G401 (cell line): ENCODE results near the gene SEPSECS. TPM values are rescaled to one million over a fixed set of nuclear protein-coding genes. Genes with fewer than 3 reads are reported as not detected.
"Not testable (repeated sequence)": the region's sequence is repeated elsewhere in the genome, so short reads cannot be mapped to it uniquely, and the experiment has no call there.

Experiments used
- DNase-seq: peaks from one replicate; pipeline ENCODE4 v3.0.0-alpha.2; 2015; ENCODE audit warnings: low spot score
- in situ Hi-C: cut with HindIII; loops from 2 replicates; pipeline ENCODE4 v1.10.0; 2016; ENCODE audit warnings: low sequenced_read_pairs, mixed read lengths
- total RNA-seq: library from RNA; depleted of rRNA; stranded (reverse); fragments of >200 nt; shearing (Covaris generic); gene quantifications from 2 replicates; pipeline ENCODE4 v1.2.3, GENCODE V29; 2014

The SEPSECS gene
- total RNA-seq, 1 experiment from 2014 or later, result 5.9 TPM

DNA sequence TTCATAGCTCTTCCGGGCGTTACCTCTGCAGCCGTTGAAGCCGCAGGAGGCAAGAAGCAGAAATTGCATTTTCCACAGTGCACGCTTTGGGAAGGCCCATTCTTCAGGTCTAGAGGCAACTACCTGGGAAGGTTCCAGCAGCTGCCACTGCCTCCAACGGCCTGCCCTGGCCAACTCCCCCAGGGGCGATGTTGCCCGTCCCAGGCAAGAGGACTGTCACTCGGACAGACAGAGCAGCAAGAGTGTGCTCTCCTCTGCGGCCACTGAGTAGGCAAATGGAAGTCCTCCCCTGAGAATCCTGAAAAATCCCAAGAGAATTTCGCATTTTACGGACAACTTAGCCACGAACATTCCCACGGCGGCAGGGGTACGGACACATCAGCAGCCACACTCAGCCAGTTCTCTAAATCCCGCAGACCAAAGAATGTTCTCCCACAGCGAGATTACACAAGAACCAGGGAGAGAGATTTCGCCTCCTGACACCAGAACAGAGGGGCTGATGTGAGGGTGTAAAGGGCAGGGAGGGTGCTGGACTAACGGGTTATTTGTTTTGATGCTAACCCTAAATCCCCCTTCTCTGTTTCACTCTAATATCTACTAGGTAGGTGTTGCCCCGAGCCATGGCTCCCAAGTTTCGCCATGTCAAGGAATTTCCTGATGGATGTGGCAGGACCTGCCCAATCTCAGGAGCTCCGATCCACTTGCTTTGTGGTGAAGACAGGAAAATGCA lies 63.8 kb downstream of the SEPSECS start:
- in situ Hi-C loops, result no loop called here
- peak; percentile 22 for DNase-seq

GRCh38 chr4:25095837-25096236 lies 64.4 kb downstream of the SEPSECS start:
- in situ Hi-C loops, result no loop called here
- peak; percentile 93 for DNase-seq

DNA sequence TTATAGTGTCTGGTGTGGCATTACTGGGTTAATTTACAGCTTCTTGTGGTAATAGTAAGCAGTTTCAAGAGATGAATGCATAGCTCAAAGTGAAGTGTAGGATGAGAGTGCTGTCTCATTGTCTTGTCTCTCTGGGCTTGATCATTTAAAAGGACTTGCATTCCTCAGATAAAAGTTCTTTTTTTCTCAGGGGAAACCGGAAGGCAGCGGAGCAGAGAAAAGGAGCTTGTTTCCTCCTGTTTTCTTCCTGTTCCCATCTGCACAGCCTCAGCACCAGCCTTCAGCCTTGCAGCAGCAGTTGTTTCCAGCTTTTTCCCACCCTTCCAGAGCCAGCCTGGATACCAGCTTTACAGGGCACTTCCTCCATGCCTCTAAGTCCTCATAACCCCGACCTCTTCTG lies 68.1 kb downstream of the SEPSECS start:
- no peak for DNase-seq
- in situ Hi-C loops, result no loop called here

- no peak for DNase-seq
- in situ Hi-C loops, result no loop called here
Observed at GRCh38 chr4:25090516-25090915, 69.7 kb downstream of the SEPSECS start.

DNA sequence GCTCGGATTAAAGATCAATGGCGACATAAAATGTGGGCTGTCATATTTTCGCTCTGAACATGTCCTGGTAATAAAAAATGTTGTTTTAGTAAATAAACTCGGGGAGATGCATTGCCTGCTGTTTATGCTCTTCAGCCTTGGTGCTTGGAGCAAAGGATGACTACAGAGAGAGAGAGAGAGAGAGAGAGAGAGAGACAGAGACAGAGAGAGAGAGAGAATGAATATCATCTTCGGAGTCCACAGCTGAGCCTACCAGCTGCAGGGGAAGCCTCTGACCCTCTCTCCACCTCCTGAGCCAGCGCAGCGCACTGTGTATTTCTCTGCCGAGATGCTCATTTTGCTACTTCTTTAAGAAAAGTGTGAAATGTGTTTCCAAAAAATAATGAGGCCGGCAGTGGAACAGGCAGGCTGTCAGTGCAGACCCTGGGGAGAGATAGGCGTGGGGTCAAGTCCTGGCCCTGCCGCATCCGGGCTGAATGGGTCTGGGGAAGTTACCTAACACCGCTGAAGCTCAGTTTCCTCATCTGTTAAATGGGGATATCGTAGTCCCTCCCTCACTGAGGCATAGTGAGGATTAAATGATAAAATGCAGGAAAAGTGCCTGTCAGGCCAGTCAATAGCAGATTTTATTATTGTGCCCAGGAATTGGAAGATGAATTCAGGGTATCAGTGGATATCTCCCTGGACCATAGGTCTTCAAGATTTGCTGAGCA lies 71.0 kb downstream of the SEPSECS start:
- in situ Hi-C loops, result no loop called here
- no peak for DNase-seq

DNA sequence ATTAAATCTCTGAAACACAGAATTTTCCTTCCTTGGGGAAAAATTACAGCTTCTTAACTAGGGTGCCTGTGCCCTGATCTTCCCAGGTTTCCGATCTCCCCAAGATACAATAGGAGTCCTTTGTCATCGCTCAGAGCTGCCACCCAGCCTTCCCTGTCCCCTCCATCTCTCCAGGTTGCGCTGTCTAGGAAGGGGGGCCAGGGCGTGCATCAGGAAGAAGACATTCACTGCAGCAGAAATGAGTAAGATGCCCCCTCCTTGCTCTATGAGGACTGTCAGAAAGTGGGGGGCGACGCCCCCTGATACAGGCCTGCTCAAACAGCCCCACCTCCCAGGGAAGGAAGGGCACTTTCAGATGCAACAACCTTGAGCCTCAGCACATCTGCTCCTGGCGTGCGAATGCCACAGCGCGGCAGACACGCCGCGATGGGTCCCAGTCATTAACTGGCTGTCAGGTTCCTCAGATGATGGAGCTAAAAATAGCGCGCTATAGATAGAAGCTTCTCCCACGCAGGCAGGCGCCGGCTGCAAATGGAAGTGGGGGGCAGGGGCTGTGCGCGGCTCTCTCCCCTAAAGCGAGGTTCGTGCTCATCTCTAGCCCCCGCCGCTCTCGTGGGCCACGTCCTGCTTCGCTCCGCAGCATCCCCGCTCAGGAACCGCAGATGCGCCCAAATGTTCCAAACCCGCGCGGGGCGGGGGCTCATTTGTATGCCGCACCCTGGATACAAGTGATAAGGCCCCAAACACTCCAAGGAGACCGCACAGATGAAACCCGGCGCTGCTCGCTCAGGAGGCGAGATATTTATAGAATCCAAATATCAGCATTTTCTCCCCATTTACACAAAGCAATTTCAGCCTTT lies 71.9 kb downstream of the SEPSECS start:
- peak; percentile 66 for DNase-seq
- in situ Hi-C loops, result no loop called here

- in situ Hi-C loops, result no loop called here
- DNase-seq, result peak; percentile 1
Observed at GRCh38 chr4:25085671-25086070, 74.6 kb downstream of the SEPSECS start.

DNA sequence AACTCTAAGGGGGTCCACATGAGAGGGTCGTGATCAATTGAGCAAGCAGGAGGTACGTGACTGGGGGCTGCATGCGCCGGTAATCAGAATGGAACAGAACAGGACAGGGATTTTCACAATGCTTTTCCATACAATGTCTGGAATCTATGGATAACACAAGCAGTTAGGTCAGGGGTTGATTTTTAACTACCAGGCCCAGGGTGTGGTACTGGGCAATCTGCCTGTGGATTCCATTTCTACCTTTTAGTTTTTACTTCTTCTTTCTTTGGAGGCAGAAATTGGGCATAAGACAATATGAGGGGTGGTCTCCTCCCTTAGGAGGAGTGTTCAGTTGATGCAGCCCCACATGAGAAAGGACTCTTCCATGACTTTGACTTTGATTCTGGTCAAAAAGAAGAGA lies 76.8 kb downstream of the SEPSECS start:
- in situ Hi-C loops, DNase-seq: not testable (repeated sequence)

DNA sequence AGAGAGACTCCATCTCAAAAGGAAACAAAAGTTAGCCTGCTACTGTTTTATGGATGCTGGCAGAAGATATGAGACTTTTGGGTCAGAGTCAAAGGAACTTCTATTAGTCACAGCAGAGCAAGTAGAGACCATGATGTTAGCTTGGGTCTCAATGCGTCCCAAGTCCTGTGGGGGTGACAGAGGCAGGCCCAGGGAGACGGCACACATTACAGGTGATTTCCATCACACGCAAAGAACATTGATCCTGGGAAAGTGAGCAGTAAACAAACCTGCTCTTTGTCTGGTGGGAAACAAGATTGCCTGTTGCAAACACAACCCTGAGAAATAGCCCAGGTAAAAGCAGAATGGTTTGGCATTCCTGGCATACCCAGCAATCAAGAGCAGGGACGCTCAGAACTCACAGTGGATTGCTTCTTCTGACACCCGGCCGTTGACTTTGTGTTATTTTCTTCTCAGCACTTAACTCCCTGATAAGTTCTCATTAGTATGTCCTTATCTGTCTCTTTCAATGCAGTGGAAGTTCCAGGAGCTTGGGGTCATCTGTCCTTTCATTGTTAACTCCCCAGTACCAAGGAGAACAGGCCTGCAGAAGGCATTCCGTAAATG lies 78.3 kb downstream of the SEPSECS start:
- in situ Hi-C loops, result no loop called here
- DNase-seq, result no peak

- no peak for DNase-seq
- in situ Hi-C loops, result no loop called here
Observed at GRCh38 chr4:25080571-25080970, 79.7 kb downstream of the SEPSECS start.

GRCh38 chr4:25078523-25078922 lies 81.7 kb downstream of the SEPSECS start:
- no peak for DNase-seq
- in situ Hi-C loops, result no loop called here

DNA sequence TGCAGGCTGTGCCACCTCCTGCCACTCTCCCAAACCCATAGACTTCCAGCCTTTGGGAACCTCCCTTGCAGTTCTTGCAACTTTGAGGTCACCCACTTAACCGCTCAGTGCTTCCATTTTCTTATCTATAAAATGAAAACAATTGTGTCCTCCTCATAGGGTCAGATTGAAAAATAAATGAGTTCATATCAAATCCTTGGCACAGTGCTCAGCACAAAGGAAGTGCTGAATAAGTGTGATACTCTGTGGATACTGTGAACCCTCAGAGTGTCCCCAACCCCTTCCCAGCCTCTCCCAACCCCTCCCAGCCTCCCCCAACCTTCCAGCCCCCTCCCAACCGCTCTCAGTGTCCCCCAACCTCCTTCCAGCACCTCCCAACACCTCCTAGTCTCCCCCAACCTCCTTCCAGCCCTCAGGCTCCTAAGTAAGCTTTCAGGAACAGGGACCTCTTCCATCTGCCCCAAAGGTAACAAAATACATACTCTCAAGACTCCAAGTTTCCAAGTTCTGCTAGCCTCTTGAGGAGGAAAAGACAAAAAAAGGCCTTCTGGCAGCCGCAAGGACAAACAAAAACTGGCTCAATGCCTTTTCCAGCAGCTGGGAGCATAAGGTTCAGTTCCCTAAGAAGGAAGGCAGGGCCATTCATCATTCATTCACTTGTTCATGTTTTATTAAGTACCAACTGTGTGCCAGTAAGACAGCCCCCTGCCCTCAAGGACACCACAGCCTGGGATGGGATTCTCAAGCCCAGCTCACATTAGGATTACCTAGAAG lies 83.4 kb downstream of the SEPSECS start:
- no peak for DNase-seq
- in situ Hi-C loops, result no loop called here

DNA sequence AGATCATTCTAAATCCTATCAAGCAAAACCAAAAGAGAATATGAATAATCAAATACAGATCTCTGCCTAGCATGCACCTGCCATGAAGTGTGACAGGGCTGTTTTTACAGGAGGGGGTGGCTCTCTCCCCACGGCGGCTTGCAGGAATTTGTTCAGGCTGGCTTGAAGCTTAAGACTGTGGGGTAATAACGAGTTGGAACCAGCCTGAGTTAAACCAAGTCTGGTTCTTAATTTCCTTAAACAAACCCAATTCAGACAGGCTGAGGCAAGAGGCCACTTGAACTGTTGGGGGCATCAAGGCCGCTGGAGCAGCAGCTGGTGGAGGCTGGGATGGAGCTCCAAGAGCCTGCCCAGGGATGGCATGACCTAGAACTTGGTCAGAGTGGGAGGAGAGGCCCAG lies 84.4 kb downstream of the SEPSECS start:
- in situ Hi-C loops, result no loop called here
- DNase-seq, result no peak

DNA sequence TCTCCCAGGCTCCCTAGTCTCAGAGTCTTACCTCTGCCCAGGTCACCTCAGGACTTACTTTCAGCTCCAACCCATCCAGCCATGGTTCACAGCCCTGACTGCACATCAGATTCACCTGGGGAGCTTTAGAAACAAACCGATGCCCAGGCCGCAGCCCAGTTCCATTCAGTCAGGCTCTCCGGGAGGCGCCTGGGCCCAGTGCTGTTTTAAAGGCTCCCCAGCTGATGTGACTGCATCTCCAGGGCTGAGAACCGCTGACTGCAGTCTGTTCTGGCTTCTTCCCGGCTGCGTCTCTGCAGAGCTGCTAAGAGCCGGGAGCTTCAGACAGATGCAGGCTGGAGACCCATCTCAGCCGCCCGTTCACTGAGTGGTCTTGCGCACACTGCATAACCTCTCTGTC lies 85.1 kb downstream of the SEPSECS start:
- no peak for DNase-seq
- in situ Hi-C loops, result no loop called here

- no peak for DNase-seq
- in situ Hi-C loops, result no loop called here
Observed at GRCh38 chr4:25070545-25070944, 89.7 kb downstream of the SEPSECS start.
